Peyer's patch (tissue), 4 donors: Measurements from ENCODE around the gene NOTCH4. TPM values are rescaled to one million over a fixed set of nuclear protein-coding genes. Genes with fewer than 3 reads are reported as not detected.
A peak's percentile ranks its signal among the peaks of the same experiment; 100 is the strongest.
"Not testable (repeated sequence)": the region's sequence is repeated elsewhere in the genome, so short reads cannot be mapped to it uniquely, and the experiment has no call there.

Source experiments
- DNase-seq, 3 donors: peaks; one replicate each; pipeline ENCODE4 v3.0.0-alpha.2; 2017 to 2019
- H3K27ac ChIP-seq, 4 donors: fragments of 200-600 bp; sonication (generic); one replicate each; pipeline ENCODE4 v1.5.1; 2016 to 2019
- H3K27me3 ChIP-seq, 2 donors: fragments of 200-600 bp; sonication (generic); one replicate each; pipeline ENCODE4 v1.5.1; 2019
- H3K36me3 ChIP-seq, 3 donors: fragments of 200-600 bp; sonication (generic); one replicate each; pipeline ENCODE4 v1.5.1; 2016 to 2019
- H3K4me1 ChIP-seq, 4 donors: fragments of 200-600 bp; sonication (generic); one replicate each; pipeline ENCODE4 v1.5.1; 2016 to 2019
- H3K4me3 ChIP-seq, 4 donors: fragments of 200-600 bp; sonication (generic); 1 replicate in 3 of 4; 2 replicates in 1 of 4; pipeline ENCODE4 v1.5.1; 2016 to 2019; ENCODE audit warnings: mild to moderate bottlenecking in 1 of 4
- H3K9me3 ChIP-seq, 4 donors: fragments of 200-600 bp; sonication (generic); one replicate each; pipeline ENCODE4 v1.5.1; 2016 to 2019; ENCODE audit warnings: mild to moderate bottlenecking in 1 of 4
- CTCF ChIP-seq, 6 experiments: fragments of 450-650 bp in 4 of 6; fragments of 200-600 bp in 2 of 6; sonication (generic) in 1 of 6; IDR thresholded peaks; one replicate each; pipeline ENCODE4 v1.5.1; 2017 to 2019; ENCODE audit warnings: antibody characterized with exemption in 6 of 6, mild to moderate bottlenecking in 3 of 6, moderate library complexity in 1 of 6
- POLR2A ChIP-seq, 2 donors: fragments of 450-650 bp; IDR thresholded peaks; one replicate each; pipeline ENCODE4 v1.5.1; 2017; ENCODE audit warnings: antibody characterized with exemption in 2 of 2, mild to moderate bottlenecking in 2 of 2, moderate library complexity in 2 of 2
- total RNA-seq, 4 donors: library from RNA; depleted of rRNA; stranded (reverse); fragments of >200 nt; gene quantifications; one replicate each; pipeline ENCODE4 v1.1.0, GENCODE V29; 2016

NOTCH4 gene
- total RNA-seq, 4 donors from 2014 or later, result 1.8 to 50.3 (median 8.9) TPM

DNA sequence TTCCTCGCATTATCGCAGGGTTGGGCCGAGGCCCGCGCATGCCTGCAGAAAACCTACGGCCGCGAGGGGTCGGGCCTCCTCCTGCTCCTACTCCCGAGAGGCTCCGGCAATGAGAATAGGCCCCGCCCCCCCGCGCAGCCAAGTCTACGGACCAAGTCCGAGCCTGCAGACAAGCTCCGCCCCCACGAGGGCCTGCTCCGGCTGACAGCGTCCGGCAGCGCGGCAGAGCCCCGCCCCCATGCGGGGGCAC, 28.3 kb downstream of the NOTCH4 start:
- H3K4me3 ChIP-seq, result peak overlapping the region; percentile 69 to 80 (median 74)
- peak; percentile 100 for DNase-seq
- H3K27ac ChIP-seq, result peak overlapping the region; percentile 94 to 99 (median 98)
- peaks cover 3 to 38% (median 8%) of the 10 kb centered on the region in 4 donors for H3K4me1 ChIP-seq
- no peaks in the 10 kb centered on the region for H3K27me3 ChIP-seq
- H3K9me3 ChIP-seq, result no peaks in the 10 kb centered on the region
- TF ChIP-seq POLR2A (IDR thresholded peaks at IDR 0.05) (no peak), CTCF (IDR thresholded peaks at IDR 0.05) (peak; percentile 56 to 82 (median 67))
- no peaks in the 10 kb centered on the region for H3K36me3 ChIP-seq

DNA sequence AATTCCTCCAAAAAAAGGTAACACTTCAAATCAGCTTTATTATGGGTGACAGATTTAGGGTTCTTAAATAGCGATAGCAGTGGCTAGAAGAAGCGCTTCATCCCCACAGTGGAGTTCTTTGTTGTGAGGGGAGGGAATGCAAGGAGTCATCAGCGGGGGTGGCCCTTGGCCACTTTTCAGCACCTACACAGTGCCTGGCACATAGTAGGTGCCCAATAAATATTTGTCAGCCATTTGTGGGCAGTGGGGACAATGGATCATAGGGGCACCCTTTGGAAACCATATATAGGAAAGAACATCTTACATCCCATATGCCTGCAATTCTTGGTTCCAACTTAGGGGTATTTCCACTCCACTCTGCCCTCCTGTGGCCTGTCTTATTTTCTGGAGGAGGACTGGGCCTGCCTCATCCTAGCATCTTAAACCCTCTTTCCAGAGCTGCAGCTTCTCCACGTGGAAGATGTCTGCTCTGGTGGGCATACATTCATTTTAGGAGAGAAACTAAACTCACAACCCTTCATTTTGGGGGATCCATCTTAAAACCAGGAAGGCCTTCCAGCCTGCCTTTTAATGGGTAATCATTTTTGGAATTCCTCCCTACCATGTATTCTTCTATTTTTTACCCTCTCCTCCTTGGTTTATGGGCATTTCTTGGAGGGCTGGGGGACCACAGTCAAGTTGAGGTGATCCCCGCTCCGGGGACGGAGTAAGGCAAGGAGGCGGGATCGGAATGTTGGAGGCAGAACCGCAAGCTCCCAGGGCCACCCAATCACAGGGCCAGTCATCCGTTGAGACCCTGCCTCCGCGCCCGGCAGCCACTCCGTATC, 28.8 kb downstream of the NOTCH4 start:
- peak overlapping the region; percentile 44 to 80 (median 62) for H3K4me3 ChIP-seq
- DNase-seq, result peak in 1 of 3 donors; percentile 40

DNA sequence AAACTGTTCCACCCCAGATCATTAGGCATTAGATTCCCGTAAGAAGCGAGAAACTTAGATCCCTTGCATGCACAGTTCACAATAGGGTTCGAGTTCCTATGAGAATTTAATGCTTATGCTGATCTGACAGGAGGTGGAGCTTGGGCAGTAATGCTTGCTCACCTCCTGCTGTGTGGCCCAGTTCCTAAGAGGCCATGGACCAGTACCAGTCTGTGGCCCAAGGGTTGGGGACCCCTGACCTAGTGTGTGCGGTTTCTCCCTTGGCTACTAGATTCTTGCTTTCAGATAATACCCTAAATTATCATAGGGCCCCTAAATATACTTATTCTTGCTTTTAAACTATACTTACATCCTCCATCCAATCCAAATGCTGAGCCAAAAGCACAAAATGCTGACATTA, 29.5 kb downstream of the NOTCH4 start:
- Histone ChIP-seq H3K27me3 (no peaks in the 10 kb centered on the region), H3K36me3 (no peaks in the 10 kb centered on the region), H3K27ac (peak overlapping the region in 3 of 4 donors; percentile 80 to 98 (median 94)), H3K4me1 (peaks cover 3 to 40% (median 8%) of the 10 kb centered on the region in 4 donors), H3K9me3 (no peaks in the 10 kb centered on the region), H3K4me3 (no peak overlapping the region)
- no peak for DNase-seq
- no peak for TF ChIP-seq CTCF (IDR thresholded peaks at IDR 0.05)
- no peak for TF ChIP-seq POLR2A (IDR thresholded peaks at IDR 0.05)

More for the DNA sequence above, 28.8 kb downstream of the NOTCH4 start:
- Histone ChIP-seq H3K27ac (peak overlapping the region; percentile 80 to 98 (median 91)), H3K9me3 (no peaks in the 10 kb centered on the region), H3K4me1 (peaks cover 3 to 40% (median 8%) of the 10 kb centered on the region in 4 donors), H3K36me3 (no peaks in the 10 kb centered on the region), H3K27me3 (no peaks in the 10 kb centered on the region)
- peak in 5 of 6 experiments; percentile 4 to 77 (median 70) for TF ChIP-seq CTCF (IDR thresholded peaks at IDR 0.05)
- peak; percentile 48 to 82 for TF ChIP-seq POLR2A (IDR thresholded peaks at IDR 0.05)

DNA sequence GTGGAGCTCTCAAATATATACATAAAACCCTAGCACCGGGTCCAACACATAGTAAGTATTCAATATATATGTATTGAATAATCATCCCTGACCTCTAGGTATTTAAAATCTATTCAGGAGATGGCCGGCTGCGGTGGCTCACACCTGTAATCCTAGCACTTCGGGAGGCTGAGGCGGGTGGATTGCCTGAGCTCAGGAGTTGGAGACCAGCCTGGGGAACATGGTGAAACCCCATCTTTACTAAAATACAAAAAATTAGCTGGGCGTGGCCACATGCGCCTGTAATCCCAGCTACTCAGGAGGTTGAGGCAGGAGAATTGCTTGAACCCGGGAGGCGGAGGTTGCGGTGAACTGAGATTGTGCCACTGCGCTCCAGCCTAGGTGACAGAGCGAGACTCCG, 30.8 kb downstream of the NOTCH4 start:
- Histone ChIP-seq H3K27ac (peak overlapping the region; percentile 90 to 98 (median 94)), H3K4me1 (peaks cover 3 to 51% (median 12%) of the 10 kb centered on the region in 4 donors), H3K4me3 (peak overlapping the region; percentile 51 to 92 (median 69))
- not testable (repeated sequence) for H3K36me3 ChIP-seq, DNase-seq, H3K9me3 ChIP-seq, H3K27me3 ChIP-seq

- peaks cover 0 to 4% (median 0%) of the 10 kb centered on the region in 3 donors for H3K36me3 ChIP-seq
- peak within 1 kb of the TSS; percentile 90 to 98 (median 94) for H3K27ac ChIP-seq
- H3K9me3 ChIP-seq, result no peaks in the 10 kb centered on the region
- H3K4me3 ChIP-seq, result peak within 1 kb of the TSS; percentile 51 to 92 (median 69)
- peak; percentile 70 to 91 (median 86) for DNase-seq
- TF ChIP-seq CTCF (IDR thresholded peaks at IDR 0.05) (no peak), POLR2A (IDR thresholded peaks at IDR 0.05) (peak in 1 of 2 donors; percentile 27)
- H3K27me3 ChIP-seq, result no peaks in the 10 kb centered on the region
- peaks cover 3 to 55% (median 12%) of the 10 kb centered on the region in 4 donors for H3K4me1 ChIP-seq
These were observed 31.2 kb downstream of the NOTCH4 start, which contains the start of gene GPSM3 for GRCh38 chr6:32192608-32193039. TSS of gene GPSM3 (minus strand) at chr6:32192643. CDS start at chr6:32192513, 130 bp downstream.
